ENCODE measurements around the gene ZNF362. TPM values are rescaled to one million over a fixed set of nuclear protein-coding genes. Genes with fewer than 3 reads are reported as not detected.
A peak's percentile ranks its signal among the peaks of the same experiment; 100 is the strongest.

The ZNF362 gene
- total RNA-seq, 1 donor from 2014 or later: 110 TPM

DNA sequence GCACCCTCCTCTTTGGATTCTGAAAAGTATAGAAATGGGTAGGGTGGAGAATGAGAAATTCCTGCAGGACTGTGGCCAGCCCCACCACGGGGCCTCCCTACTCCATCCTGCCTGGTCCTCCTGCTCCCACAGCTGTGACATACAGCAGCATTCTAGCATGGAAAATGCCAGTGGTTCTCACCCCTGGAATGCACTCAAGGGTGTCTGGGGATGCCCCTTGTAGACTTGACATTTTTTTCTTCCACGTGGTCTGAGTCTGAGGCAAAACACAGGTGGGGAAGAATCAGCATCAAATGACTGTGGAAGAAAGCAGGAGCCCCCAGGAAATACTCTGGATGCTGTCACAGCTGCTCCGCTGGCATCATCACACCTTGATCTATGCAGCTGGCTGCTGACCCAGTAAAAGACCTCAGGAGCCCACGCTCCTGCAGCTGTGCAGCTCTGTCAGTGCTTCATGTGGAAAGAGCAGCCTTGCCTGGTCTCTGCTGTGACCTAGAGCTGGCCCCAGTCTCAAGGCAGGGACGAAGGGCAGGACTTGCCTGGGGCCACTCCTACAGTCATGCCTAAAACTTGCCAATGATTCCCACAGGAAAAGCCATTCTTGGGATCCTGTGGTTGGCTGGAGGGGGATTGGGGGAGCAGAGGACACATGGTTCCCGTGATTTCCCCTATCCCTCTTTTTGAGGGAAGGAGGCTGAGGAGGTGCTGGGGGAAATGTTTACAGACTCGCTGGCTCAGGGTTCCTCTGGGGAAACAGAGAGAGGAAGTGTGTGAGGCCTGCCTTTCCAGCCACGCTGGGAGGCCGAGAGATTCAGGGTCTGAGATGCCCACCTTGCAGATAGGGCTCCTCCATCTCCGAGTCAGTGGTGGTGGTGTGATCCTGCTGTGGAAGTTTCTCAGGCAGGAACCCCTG, 75.4 kb downstream of the ZNF362 start:
- TF ChIP-seq, protein P1, sequence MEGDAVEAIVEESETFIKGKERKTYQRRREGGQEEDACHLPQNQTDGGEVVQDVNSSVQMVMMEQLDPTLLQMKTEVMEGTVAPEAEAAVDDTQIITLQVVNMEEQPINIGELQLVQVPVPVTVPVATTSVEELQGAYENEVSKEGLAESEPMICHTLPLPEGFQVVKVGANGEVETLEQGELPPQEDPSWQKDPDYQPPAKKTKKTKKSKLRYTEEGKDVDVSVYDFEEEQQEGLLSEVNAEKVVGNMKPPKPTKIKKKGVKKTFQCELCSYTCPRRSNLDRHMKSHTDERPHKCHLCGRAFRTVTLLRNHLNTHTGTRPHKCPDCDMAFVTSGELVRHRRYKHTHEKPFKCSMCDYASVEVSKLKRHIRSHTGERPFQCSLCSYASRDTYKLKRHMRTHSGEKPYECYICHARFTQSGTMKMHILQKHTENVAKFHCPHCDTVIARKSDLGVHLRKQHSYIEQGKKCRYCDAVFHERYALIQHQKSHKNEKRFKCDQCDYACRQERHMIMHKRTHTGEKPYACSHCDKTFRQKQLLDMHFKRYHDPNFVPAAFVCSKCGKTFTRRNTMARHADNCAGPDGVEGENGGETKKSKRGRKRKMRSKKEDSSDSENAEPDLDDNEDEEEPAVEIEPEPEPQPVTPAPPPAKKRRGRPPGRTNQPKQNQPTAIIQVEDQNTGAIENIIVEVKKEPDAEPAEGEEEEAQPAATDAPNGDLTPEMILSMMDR (IDR thresholded peaks at IDR 0.05): no peak
- Mint-ChIP-seq H3K27me3 (ENCODE audit: unreplicated experiment) (no peaks in the 10 kb centered on the region), H3K27ac (ENCODE audit: unreplicated experiment) (peak overlapping the region; percentile 66), H3K4me3 (ENCODE audit: unreplicated experiment) (no peak overlapping the region), H3K4me1 (ENCODE audit: unreplicated experiment) (peaks cover 52% of the 10 kb centered on the region), H3K9me3 (ENCODE audit: unreplicated experiment) (no peaks in the 10 kb centered on the region), H3K36me3 (ENCODE audit: unreplicated experiment) (peaks cover 58% of the 10 kb centered on the region)
- DNase-seq (ENCODE audit: extremely low spot score, unreplicated experiment): no peak

DNA sequence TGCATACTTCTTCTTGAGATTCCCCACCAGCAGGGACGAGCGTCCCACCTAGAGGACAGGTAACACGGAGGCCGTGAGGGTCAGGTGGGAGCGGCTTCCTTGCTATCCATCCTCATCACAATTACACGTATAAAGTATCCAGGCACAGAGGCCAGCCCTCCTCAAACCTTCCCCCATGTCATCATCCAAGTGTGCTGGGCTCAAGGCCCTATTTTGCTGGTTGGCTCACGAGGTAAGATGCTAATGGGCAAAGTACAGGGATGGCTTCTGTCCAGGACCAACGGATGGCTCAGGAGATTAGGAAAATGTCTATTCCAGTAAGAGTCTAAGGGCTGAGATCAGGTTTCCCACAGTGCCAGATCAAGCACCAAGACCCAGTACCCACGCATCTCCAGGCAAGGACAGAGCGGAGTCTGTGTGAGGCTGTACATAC, 76.1 kb downstream of the ZNF362 start:
- Mint-ChIP-seq H3K27ac (ENCODE audit: unreplicated experiment) (peak overlapping the region; percentile 66), H3K9me3 (ENCODE audit: unreplicated experiment) (no peaks in the 10 kb centered on the region), H3K27me3 (ENCODE audit: unreplicated experiment) (no peaks in the 10 kb centered on the region), H3K4me1 (ENCODE audit: unreplicated experiment) (peaks cover 59% of the 10 kb centered on the region), H3K36me3 (ENCODE audit: unreplicated experiment) (peaks cover 61% of the 10 kb centered on the region), H3K4me3 (ENCODE audit: unreplicated experiment) (no peak overlapping the region)
- no peak for DNase-seq (ENCODE audit: extremely low spot score, unreplicated experiment)
- TF ChIP-seq, protein P1 (IDR thresholded peaks at IDR 0.05): no peak

DNA sequence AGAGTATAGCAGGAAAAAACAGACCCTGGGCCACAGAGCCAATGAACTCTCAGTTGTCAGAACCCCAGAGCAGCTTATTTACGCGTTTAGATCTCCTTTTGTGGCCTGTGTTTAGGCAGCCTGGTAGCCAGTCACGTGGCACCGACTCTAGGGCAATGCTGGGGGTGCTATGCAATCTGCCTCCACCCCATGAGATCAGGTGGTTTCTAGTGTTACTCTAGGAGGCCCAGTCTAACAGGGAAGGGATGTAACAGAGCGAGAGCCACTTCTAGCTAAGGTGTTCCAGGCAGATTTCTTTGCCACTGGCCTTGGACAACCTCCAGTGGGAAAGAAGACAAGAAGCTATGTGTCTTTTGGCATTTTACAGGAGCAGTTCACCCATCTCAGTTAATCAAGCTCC, 76.6 kb downstream of the ZNF362 start:
- Mint-ChIP-seq H3K4me3 (ENCODE audit: unreplicated experiment) (no peak overlapping the region), H3K9me3 (ENCODE audit: unreplicated experiment) (no peaks in the 10 kb centered on the region), H3K27ac (ENCODE audit: unreplicated experiment) (no peak overlapping the region), H3K27me3 (ENCODE audit: unreplicated experiment) (no peaks in the 10 kb centered on the region), H3K36me3 (ENCODE audit: unreplicated experiment) (peaks cover 57% of the 10 kb centered on the region), H3K4me1 (ENCODE audit: unreplicated experiment) (peaks cover 64% of the 10 kb centered on the region)
- no peak for DNase-seq (ENCODE audit: extremely low spot score, unreplicated experiment)
- TF ChIP-seq, protein P1 (IDR thresholded peaks at IDR 0.05): no peak

DNA sequence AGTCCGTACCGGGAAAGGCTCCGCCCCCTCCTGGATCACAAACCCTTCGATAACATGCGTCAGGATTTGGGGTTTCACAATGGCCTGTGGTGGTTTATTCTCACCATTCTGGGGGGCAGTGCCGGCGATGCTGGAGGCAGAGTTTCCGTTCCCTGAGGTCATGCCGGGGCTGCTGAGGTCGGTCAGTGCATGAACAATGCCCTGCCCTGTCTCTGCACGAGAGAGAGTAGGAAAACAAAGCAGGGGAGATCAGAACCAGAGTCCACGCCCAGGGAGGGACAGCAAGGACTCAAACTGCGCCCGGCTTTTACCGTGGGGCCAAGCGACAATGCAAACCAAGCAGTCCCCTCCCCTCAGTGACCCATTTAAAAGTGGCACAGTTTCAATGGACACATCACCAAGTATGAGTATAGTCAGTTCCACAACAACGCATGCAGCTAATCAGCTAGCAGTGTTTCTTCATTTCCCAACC, 77.8 kb downstream of the ZNF362 start:
- H3K4me3 Mint-ChIP-seq (ENCODE audit: unreplicated experiment): no peak overlapping the region
- H3K27me3 Mint-ChIP-seq (ENCODE audit: unreplicated experiment): no peaks in the 10 kb centered on the region
- H3K27ac Mint-ChIP-seq (ENCODE audit: unreplicated experiment): peak overlapping the region; percentile 29
- H3K9me3 Mint-ChIP-seq (ENCODE audit: unreplicated experiment): no peaks in the 10 kb centered on the region
- H3K36me3 Mint-ChIP-seq (ENCODE audit: unreplicated experiment): peaks cover 49% of the 10 kb centered on the region
- DNase-seq (ENCODE audit: extremely low spot score, unreplicated experiment): no peak
- H3K4me1 Mint-ChIP-seq (ENCODE audit: unreplicated experiment): peaks cover 74% of the 10 kb centered on the region
- TF ChIP-seq, protein P1 (IDR thresholded peaks at IDR 0.05): no peak

DNA sequence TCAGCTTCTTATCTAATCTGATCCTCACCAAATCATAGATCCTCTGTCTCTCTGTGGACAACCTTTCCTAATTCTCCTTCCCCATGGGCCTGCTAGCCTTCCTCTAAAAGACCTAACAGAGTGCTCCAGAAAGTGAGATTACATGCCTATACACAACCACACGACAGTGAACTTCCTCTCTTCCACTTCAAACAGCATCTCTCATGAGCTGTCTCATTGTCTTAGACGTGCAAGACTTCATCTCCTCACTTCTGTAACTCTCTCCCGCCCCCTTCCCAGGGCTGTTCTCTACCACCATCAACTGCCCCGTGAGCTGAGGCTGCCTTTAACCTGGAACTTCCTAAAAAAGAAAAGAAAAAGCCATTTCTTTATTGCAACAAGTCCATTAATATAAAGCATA, 78.7 kb downstream of the ZNF362 start:
- peaks cover 81% of the 10 kb centered on the region for H3K4me1 Mint-ChIP-seq (ENCODE audit: unreplicated experiment)
- H3K36me3 Mint-ChIP-seq (ENCODE audit: unreplicated experiment): peaks cover 42% of the 10 kb centered on the region
- no peak overlapping the region for H3K4me3 Mint-ChIP-seq (ENCODE audit: unreplicated experiment)
- TF ChIP-seq, protein P1 (IDR thresholded peaks at IDR 0.05): no peak
- DNase-seq (ENCODE audit: extremely low spot score, unreplicated experiment): no peak
- peak overlapping the region; percentile 5 for H3K27ac Mint-ChIP-seq (ENCODE audit: unreplicated experiment)
- no peaks in the 10 kb centered on the region for H3K9me3 Mint-ChIP-seq (ENCODE audit: unreplicated experiment)
- H3K27me3 Mint-ChIP-seq (ENCODE audit: unreplicated experiment): no peaks in the 10 kb centered on the region
